Erythroblast (primary cell): ENCODE results near the gene UBE2S.

Source experiments
- GATA1 ChIP-seq: IDR thresholded peaks from 2 replicates; pipeline ENCODE4 v1.6.1; 2011; ENCODE audit warnings: low read depth, mild to moderate bottlenecking, control low read depth, low read length, moderate library complexity
- POLR2A ChIP-seq: IDR thresholded peaks from 2 replicates; pipeline ENCODE4 v1.6.1; 2011; ENCODE audit warnings: mild to moderate bottlenecking, low read length

DNA sequence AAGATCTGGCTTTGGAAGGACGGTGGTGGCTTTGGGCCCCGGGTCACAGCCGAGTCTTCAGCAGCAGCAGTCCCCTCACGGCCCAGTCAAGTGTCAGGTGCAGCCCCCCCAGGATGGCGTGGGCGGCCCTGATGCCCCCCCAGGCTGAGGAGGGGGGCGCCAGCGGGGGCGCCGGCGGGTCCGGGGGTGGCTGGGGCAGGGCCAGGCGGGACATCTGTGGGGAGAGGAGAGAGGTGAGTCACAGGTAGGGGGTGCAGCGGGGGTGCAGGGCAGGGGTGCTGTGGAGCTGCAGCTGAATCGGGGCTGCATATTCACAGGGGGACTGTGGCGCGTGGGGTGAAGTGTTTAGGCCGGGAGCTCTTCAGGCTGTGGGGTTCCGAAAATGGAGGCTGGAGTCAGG, 41.6 kb downstream of the UBE2S start:
- TF ChIP-seq POLR2A (no peak), GATA1 (no peak)
